Measurements from ENCODE around the gene CARD18. TPM values are rescaled to one million over a fixed set of nuclear protein-coding genes. Genes with fewer than 3 reads are reported as not detected.

Gene CARD18
- total RNA-seq, 1 experiment from 2014 or later, result 8.1 TPM

- POLR2A ChIA-PET, result no interaction called here
- no peak for TF ChIP-seq SIN3A (IDR thresholded peaks at IDR 0.05; ENCODE audit: borderline replicate concordance, insufficient read depth, low read depth, low read length)
- TF ChIP-seq REST (IDR thresholded peaks at IDR 0.05; ENCODE audit: insufficient read depth in 1 of 2, low read depth in 2 of 2, low read length in 1 of 2), result no peak
- intact Hi-C loops (cut with micrococcal nuclease; ENCODE audit: unreplicated experiment), result no loop called here
- Histone ChIP-seq H3K4me3 (ENCODE audit: low read depth in 2 of 2, low read length in 2 of 2) (no peak overlapping the region), H3K27ac (ENCODE audit: low read length) (no peak overlapping the region), H3K9me3 (ENCODE audit: control insufficient read depth, insufficient read depth, low read depth, low read length) (no peaks in the 10 kb centered on the region), H3K36me3 (ENCODE audit: control insufficient read depth, insufficient read depth, low read length) (no peaks in the 10 kb centered on the region), H3K4me1 (ENCODE audit: control insufficient read depth, insufficient read depth, low read length) (no peaks in the 10 kb centered on the region), H3K27me3 (ENCODE audit: control insufficient read depth, insufficient read depth, low read length) (no peaks in the 10 kb centered on the region)
- BruUV-seq (replicated peaks), result no TSS peak
- in situ Hi-C loops (cut with HindIII; ENCODE audit: low pct_unique_long_range_greater_than_20kb, low sequenced_read_pairs), result no loop called here
- ATAC-seq, result no peak
- CTCF ChIA-PET, result no interaction called here
- DNase-seq (ENCODE audit: low read depth, low spot score), result no peak
These were observed 13.0 kb upstream of the CARD18 start for GRCh38 chr11:105152560-105152959.

GRCh38 chr11:105152021-105152512, 12.5 kb upstream of the CARD18 start:
- no peak overlapping the region for H3K27ac ChIP-seq (ENCODE audit: low read length)
- H3K36me3 ChIP-seq (ENCODE audit: control insufficient read depth, insufficient read depth, low read length), result no peaks in the 10 kb centered on the region
- DNase-seq (ENCODE audit: low read depth, low spot score), result no peak
- no peaks in the 10 kb centered on the region for H3K27me3 ChIP-seq (ENCODE audit: control insufficient read depth, insufficient read depth, low read length)
- POLR2A ChIA-PET, result no interaction called here
- no peak overlapping the region for H3K4me3 ChIP-seq (ENCODE audit: low read depth in 2 of 2, low read length in 2 of 2)
- TF ChIP-seq POLR2AphosphoS5 (IDR thresholded peaks at IDR 0.05; ENCODE audit: low read depth, low read length), result no peak
- TF ChIP-seq TCF7L2 (IDR thresholded peaks at IDR 0.05; ENCODE audit: low read depth, low read length), result no peak
- no peak for TF ChIP-seq REST (IDR thresholded peaks at IDR 0.05; ENCODE audit: insufficient read depth in 1 of 2, low read depth in 2 of 2, low read length in 1 of 2)
- TF ChIP-seq SIN3A (IDR thresholded peaks at IDR 0.05; ENCODE audit: borderline replicate concordance, insufficient read depth, low read depth, low read length), result no peak
- no peak for TF ChIP-seq CTCF (IDR thresholded peaks at IDR 0.05)
- H3K4me1 ChIP-seq (ENCODE audit: control insufficient read depth, insufficient read depth, low read length), result no peaks in the 10 kb centered on the region
- in situ Hi-C loops (cut with HindIII; ENCODE audit: low pct_unique_long_range_greater_than_20kb, low sequenced_read_pairs) (no loop called here), intact Hi-C loops (cut with micrococcal nuclease; ENCODE audit: unreplicated experiment) (no loop called here)
- ATAC-seq, result no peak
- no TSS peak for BruUV-seq (replicated peaks)
- H3K9me3 ChIP-seq (ENCODE audit: control insufficient read depth, insufficient read depth, low read depth, low read length), result no peaks in the 10 kb centered on the region
- CTCF ChIA-PET, result no interaction called here

All from Panc1 (cell line).